ENCODE data around the gene MAPK8IP3.
A peak's percentile ranks its signal among the peaks of the same experiment; 100 is the strongest.

Gene MAPK8IP3

GRCh38 chr16:1772362-1772907 is 66.4 kb downstream of the MAPK8IP3 start, which contains the start of gene EME2:
EME2 (plus strand) TSS chr16:1772810; CDS start chr16:1773228, 418 bp downstream.
- Histone ChIP-seq H2AFZ (ENCODE audit: low read depth, low read length) (peak within 1 kb of the TSS; percentile 93), H3K79me2 (ENCODE audit: insufficient read depth, low read length) (peaks cover 44% of the 10 kb centered on the region), H4K20me1 (ENCODE audit: insufficient read depth, low read length) (peaks cover 44% of the 10 kb centered on the region), H3K4me3 (ENCODE audit: low read depth in 1 of 2, low read length in 2 of 2) (peak within 1 kb of the TSS; percentile 54 to 90), H3K4me2 (ENCODE audit: insufficient read depth, low read length) (peak within 1 kb of the TSS; percentile 98), H3K9me3 (ENCODE audit: insufficient read depth, low read length, severe bottlenecking) (no peaks in the 10 kb centered on the region), H3K27me3 (ENCODE audit: insufficient read depth, low read length, poor library complexity) (no peaks in the 10 kb centered on the region), H3K36me3 (ENCODE audit: insufficient read depth, low read length) (peaks cover 64% of the 10 kb centered on the region), H3K4me1 (ENCODE audit: insufficient read depth, low read length) (peaks cover 32% of the 10 kb centered on the region), H3K27ac (ENCODE audit: low read length) (peak within 1 kb of the TSS; percentile 83), H3K9ac (ENCODE audit: low read depth, low read length) (peak within 1 kb of the TSS; percentile 99)
- DNase-seq, result peak; percentile 50
- peak; percentile 25 for ATAC-seq (ENCODE audit: insufficient read depth, low read depth)
- no peak for TF ChIP-seq CTCF (IDR thresholded peaks at IDR 0.05; ENCODE audit: borderline replicate concordance, extremely low read depth, low read length, poor library complexity, severe bottlenecking)
- no peak for TF ChIP-seq EZH2 (IDR thresholded peaks at IDR 0.05; ENCODE audit: borderline replicate concordance, low read depth, low read length, severe bottlenecking)

GRCh38 chr16:1772908-1773702 is 67.1 kb downstream of the MAPK8IP3 start, which contains the start of gene MRPS34:
MRPS34 (minus strand) TSS chr16:1773134; CDS start chr16:1773119, 15 bp downstream.
- H2AFZ ChIP-seq (ENCODE audit: low read depth, low read length), result peak within 1 kb of the TSS; percentile 93
- H3K79me2 ChIP-seq (ENCODE audit: insufficient read depth, low read length), result peaks cover 44% of the 10 kb centered on the region
- peaks cover 64% of the 10 kb centered on the region for H3K36me3 ChIP-seq (ENCODE audit: insufficient read depth, low read length)
- H3K27me3 ChIP-seq (ENCODE audit: insufficient read depth, low read length, poor library complexity), result no peaks in the 10 kb centered on the region
- DNase-seq (peak; percentile 83), ATAC-seq (ENCODE audit: insufficient read depth, low read depth) (peak; percentile 68)
- peak within 1 kb of the TSS; percentile 54 to 90 for H3K4me3 ChIP-seq (ENCODE audit: low read depth in 1 of 2, low read length in 2 of 2)
- H3K9me3 ChIP-seq (ENCODE audit: insufficient read depth, low read length, severe bottlenecking), result no peaks in the 10 kb centered on the region
- peak within 1 kb of the TSS; percentile 83 for H3K27ac ChIP-seq (ENCODE audit: low read length)
- H3K4me1 ChIP-seq (ENCODE audit: insufficient read depth, low read length), result peaks cover 32% of the 10 kb centered on the region
- H3K9ac ChIP-seq (ENCODE audit: low read depth, low read length), result peak within 1 kb of the TSS; percentile 99
- peaks cover 48% of the 10 kb centered on the region for H4K20me1 ChIP-seq (ENCODE audit: insufficient read depth, low read length)
- H3K4me2 ChIP-seq (ENCODE audit: insufficient read depth, low read length), result peak within 1 kb of the TSS; percentile 98
- TF ChIP-seq EZH2 (IDR thresholded peaks at IDR 0.05; ENCODE audit: borderline replicate concordance, low read depth, low read length, severe bottlenecking) (no peak), CTCF (IDR thresholded peaks at IDR 0.05; ENCODE audit: borderline replicate concordance, extremely low read depth, low read length, poor library complexity, severe bottlenecking) (peak; percentile 79)

DNA sequence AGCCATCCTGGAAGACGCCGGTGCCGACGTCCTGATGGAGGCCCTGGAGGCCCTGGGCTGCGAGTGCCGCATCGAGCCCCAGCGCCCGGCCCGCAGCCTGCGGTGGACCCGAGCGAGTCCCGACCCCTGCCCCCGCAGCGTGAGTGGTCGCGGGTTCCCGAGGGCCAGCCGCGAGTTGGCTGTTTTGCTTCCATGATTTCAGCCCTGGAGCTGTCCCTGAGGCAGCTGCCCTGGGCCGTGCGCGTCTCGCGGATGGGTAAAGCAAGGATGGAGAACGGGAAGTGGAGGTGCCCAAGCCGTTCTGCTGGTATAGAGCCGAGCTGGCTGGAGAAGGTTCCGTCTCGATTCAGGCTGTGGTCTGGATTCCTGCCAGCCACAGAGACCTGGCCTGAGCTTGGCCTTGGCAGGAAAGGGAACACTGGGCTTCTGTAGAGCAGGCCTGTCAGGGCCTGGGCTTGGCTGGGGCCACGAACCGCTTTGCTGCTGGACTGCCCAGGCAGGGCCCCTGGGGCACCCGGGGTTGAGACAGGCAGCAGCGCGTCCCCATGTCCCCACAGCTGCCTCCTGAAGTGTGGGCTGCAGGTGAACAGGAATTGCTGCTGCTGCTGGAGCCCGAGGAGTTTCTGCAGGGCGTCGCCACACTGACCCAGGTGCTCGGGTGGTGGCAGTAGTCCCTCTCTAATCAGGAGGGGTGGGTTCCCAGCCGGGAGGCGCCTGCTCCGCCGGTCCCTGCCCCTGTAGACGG is 67.9 kb downstream of the MAPK8IP3 start:
- H3K9me3 ChIP-seq (ENCODE audit: insufficient read depth, low read length, severe bottlenecking), result no peaks in the 10 kb centered on the region
- TF ChIP-seq EZH2 (IDR thresholded peaks at IDR 0.05; ENCODE audit: borderline replicate concordance, low read depth, low read length, severe bottlenecking) (no peak), CTCF (IDR thresholded peaks at IDR 0.05; ENCODE audit: borderline replicate concordance, extremely low read depth, low read length, poor library complexity, severe bottlenecking) (no peak)
- peak; percentile 25 for ATAC-seq (ENCODE audit: insufficient read depth, low read depth)
- H3K4me3 ChIP-seq (ENCODE audit: low read depth in 1 of 2, low read length in 2 of 2), result peak overlapping the region; percentile 54 to 90
- H3K36me3 ChIP-seq (ENCODE audit: insufficient read depth, low read length), result peaks cover 63% of the 10 kb centered on the region
- H3K9ac ChIP-seq (ENCODE audit: low read depth, low read length), result peak overlapping the region; percentile 99
- H3K4me1 ChIP-seq (ENCODE audit: insufficient read depth, low read length), result peaks cover 32% of the 10 kb centered on the region
- H3K27ac ChIP-seq (ENCODE audit: low read length), result peak overlapping the region; percentile 83
- no peaks in the 10 kb centered on the region for H3K27me3 ChIP-seq (ENCODE audit: insufficient read depth, low read length, poor library complexity)
- peak overlapping the region; percentile 98 for H3K4me2 ChIP-seq (ENCODE audit: insufficient read depth, low read length)
- DNase-seq, result no peak
- peaks cover 47% of the 10 kb centered on the region for H3K79me2 ChIP-seq (ENCODE audit: insufficient read depth, low read length)
- H4K20me1 ChIP-seq (ENCODE audit: insufficient read depth, low read length), result peaks cover 52% of the 10 kb centered on the region
- H2AFZ ChIP-seq (ENCODE audit: low read depth, low read length), result peak overlapping the region; percentile 93

Data from DND-41 (cell line).